ENCODE measurements around the gene MAU2. TPM values are rescaled to one million over a fixed set of nuclear protein-coding genes. Genes with fewer than 3 reads are reported as not detected.

The MAU2 gene
- total and polyA plus RNA-seq, 2 experiments from 2014 or later = 18.9 to 62.2 TPM

DNA sequence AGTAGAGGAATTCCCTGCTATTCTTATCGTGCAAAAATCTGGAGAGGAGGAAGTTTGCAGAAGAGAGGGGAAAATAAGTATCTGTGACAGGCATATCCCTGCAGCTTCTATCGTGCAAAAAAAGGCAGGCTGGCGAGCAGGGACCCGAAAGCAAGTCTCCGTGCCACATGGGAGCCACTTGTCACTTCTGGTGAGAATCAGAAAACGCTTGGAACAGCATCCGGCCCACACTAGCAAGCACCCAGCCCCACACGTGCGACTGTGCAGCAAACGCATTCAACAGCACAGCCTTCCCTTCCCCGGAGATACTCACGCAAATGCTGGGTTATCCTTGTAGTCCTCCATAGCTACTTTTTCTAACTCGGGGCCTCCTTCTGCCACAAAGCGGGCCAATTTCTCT is 17.2 kb upstream of the MAU2 start:
- H4K20me1 ChIP-seq (replicated peaks; ENCODE audit: insufficient read depth) = 0 out of 2 replicates have a peak, but pooled peaks cover 3% of the 10 kb centered on the region
- Mint-ChIP-seq H3K9me3 (no peaks in the 10 kb centered on the region), H3K4me1 (no peaks in the 10 kb centered on the region), H3K4me3 (no peak overlapping the region), H3K27me3 (ENCODE audit: insufficient read depth, low read depth, poor library complexity) (peaks cover 2% of the 10 kb centered on the region), H3K27ac (no peak overlapping the region), H3K36me3 (ENCODE audit: low read depth) (peaks cover 31% of the 10 kb centered on the region)
- peaks cover 3% of the 10 kb centered on the region for H3K36me3 ChIP-seq (ENCODE audit: insufficient read depth)
- DNase-seq (ENCODE audit: low spot score) = no peak
- TF ChIP-seq, protein P1, sequence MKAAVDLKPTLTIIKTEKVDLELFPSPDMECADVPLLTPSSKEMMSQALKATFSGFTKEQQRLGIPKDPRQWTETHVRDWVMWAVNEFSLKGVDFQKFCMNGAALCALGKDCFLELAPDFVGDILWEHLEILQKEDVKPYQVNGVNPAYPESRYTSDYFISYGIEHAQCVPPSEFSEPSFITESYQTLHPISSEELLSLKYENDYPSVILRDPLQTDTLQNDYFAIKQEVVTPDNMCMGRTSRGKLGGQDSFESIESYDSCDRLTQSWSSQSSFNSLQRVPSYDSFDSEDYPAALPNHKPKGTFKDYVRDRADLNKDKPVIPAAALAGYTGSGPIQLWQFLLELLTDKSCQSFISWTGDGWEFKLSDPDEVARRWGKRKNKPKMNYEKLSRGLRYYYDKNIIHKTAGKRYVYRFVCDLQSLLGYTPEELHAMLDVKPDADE (IDR thresholded peaks at IDR 0.05) = no peak
- TF ChIP-seq, protein P2, sequence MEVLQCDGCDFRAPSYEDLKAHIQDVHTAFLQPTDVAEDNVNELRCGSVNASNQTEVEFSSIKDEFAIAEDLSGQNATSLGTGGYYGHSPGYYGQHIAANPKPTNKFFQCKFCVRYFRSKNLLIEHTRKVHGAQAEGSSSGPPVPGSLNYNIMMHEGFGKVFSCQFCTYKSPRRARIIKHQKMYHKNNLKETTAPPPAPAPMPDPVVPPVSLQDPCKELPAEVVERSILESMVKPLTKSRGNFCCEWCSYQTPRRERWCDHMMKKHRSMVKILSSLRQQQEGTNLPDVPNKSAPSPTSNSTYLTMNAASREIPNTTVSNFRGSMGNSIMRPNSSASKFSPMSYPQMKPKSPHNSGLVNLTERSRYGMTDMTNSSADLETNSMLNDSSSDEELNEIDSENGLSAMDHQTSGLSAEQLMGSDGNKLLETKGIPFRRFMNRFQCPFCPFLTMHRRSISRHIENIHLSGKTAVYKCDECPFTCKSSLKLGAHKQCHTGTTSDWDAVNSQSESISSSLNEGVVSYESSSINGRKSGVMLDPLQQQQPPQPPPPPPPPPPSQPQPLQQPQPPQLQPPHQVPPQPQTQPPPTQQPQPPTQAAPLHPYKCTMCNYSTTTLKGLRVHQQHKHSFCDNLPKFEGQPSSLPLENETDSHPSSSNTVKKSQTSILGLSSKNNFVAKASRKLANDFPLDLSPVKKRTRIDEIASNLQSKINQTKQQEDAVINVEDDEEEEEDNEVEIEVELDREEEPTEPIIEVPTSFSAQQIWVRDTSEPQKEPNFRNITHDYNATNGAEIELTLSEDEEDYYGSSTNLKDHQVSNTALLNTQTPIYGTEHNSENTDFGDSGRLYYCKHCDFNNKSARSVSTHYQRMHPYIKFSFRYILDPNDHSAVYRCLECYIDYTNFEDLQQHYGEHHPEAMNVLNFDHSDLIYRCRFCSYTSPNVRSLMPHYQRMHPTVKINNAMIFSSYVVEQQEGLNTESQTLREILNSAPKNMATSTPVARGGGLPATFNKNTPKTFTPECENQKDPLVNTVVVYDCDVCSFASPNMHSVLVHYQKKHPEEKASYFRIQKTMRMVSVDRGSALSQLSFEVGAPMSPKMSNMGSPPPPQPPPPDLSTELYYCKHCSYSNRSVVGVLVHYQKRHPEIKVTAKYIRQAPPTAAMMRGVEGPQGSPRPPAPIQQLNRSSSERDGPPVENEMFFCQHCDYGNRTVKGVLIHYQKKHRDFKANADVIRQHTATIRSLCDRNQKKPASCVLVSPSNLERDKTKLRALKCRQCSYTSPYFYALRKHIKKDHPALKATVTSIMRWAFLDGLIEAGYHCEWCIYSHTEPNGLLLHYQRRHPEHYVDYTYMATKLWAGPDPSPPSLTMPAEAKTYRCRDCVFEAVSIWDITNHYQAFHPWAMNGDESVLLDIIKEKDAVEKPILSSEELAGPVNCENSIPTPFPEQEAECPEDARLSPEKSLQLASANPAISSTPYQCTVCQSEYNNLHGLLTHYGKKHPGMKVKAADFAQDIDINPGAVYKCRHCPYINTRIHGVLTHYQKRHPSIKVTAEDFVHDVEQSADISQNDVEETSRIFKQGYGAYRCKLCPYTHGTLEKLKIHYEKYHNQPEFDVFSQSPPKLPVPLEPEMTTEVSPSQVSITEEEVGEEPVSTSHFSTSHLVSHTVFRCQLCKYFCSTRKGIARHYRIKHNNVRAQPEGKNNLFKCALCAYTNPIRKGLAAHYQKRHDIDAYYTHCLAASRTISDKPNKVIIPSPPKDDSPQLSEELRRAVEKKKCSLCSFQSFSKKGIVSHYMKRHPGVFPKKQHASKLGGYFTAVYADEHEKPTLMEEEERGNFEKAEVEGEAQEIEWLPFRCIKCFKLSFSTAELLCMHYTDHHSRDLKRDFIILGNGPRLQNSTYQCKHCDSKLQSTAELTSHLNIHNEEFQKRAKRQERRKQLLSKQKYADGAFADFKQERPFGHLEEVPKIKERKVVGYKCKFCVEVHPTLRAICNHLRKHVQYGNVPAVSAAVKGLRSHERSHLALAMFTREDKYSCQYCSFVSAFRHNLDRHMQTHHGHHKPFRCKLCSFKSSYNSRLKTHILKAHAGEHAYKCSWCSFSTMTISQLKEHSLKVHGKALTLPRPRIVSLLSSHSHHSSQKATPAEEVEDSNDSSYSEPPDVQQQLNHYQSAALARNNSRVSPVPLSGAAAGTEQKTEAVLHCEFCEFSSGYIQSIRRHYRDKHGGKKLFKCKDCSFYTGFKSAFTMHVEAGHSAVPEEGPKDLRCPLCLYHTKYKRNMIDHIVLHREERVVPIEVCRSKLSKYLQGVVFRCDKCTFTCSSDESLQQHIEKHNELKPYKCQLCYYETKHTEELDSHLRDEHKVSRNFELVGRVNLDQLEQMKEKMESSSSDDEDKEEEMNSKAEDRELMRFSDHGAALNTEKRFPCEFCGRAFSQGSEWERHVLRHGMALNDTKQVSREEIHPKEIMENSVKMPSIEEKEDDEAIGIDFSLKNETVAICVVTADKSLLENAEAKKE (CRISPR knock-in tag; IDR thresholded peaks at IDR 0.05) = no peak
- TF ChIP-seq ZNF114 (CRISPR knock-in tag; IDR thresholded peaks at IDR 0.05) (no peak), CREB1 (CRISPR knock-in tag; IDR thresholded peaks at IDR 0.05; ENCODE audit: low read depth) (no peak), EZH2phosphoT487 (IDR thresholded peaks at IDR 0.05; ENCODE audit: unreplicated experiment) (no peak), POLR2AphosphoS5 (IDR thresholded peaks at IDR 0.05; ENCODE audit: low read depth) (no peak), NANOG (IDR thresholded peaks at IDR 0.05; ENCODE audit: borderline replicate concordance) (no peak), JUNB (IDR thresholded peaks at IDR 0.05; ENCODE audit: unreplicated experiment) (no peak), STAT1 (IDR thresholded peaks at IDR 0.05; ENCODE audit: unreplicated experiment) (no peak), ZNF331 (CRISPR knock-in tag; IDR thresholded peaks at IDR 0.05; ENCODE audit: low read depth) (no peak), EZH2 (IDR thresholded peaks at IDR 0.05; ENCODE audit: low read depth, unreplicated experiment) (no peak)
- TF ChIP-seq, protein P3, sequence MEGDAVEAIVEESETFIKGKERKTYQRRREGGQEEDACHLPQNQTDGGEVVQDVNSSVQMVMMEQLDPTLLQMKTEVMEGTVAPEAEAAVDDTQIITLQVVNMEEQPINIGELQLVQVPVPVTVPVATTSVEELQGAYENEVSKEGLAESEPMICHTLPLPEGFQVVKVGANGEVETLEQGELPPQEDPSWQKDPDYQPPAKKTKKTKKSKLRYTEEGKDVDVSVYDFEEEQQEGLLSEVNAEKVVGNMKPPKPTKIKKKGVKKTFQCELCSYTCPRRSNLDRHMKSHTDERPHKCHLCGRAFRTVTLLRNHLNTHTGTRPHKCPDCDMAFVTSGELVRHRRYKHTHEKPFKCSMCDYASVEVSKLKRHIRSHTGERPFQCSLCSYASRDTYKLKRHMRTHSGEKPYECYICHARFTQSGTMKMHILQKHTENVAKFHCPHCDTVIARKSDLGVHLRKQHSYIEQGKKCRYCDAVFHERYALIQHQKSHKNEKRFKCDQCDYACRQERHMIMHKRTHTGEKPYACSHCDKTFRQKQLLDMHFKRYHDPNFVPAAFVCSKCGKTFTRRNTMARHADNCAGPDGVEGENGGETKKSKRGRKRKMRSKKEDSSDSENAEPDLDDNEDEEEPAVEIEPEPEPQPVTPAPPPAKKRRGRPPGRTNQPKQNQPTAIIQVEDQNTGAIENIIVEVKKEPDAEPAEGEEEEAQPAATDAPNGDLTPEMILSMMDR (conservative IDR thresholded peaks at IDR 0.05; ENCODE audit: low read depth in 2 of 2) = no peak
- TF ChIP-seq, protein P4, sequence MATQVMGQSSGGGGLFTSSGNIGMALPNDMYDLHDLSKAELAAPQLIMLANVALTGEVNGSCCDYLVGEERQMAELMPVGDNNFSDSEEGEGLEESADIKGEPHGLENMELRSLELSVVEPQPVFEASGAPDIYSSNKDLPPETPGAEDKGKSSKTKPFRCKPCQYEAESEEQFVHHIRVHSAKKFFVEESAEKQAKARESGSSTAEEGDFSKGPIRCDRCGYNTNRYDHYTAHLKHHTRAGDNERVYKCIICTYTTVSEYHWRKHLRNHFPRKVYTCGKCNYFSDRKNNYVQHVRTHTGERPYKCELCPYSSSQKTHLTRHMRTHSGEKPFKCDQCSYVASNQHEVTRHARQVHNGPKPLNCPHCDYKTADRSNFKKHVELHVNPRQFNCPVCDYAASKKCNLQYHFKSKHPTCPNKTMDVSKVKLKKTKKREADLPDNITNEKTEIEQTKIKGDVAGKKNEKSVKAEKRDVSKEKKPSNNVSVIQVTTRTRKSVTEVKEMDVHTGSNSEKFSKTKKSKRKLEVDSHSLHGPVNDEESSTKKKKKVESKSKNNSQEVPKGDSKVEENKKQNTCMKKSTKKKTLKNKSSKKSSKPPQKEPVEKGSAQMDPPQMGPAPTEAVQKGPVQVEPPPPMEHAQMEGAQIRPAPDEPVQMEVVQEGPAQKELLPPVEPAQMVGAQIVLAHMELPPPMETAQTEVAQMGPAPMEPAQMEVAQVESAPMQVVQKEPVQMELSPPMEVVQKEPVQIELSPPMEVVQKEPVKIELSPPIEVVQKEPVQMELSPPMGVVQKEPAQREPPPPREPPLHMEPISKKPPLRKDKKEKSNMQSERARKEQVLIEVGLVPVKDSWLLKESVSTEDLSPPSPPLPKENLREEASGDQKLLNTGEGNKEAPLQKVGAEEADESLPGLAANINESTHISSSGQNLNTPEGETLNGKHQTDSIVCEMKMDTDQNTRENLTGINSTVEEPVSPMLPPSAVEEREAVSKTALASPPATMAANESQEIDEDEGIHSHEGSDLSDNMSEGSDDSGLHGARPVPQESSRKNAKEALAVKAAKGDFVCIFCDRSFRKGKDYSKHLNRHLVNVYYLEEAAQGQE (IDR thresholded peaks at IDR 0.05; ENCODE audit: unreplicated experiment) = no peak
- no peaks in the 10 kb centered on the region for H3K79me2 ChIP-seq (replicated peaks; ENCODE audit: insufficient read depth)
- H2AFZ ChIP-seq = no peak overlapping the region
- 0 out of 2 replicates have a peak, but pooled peaks cover 2% of the 10 kb centered on the region for H3F3A ChIP-seq (replicated peaks; ENCODE audit: low read depth)
- no peak overlapping the region for H3K4me3 ChIP-seq
- H3K27ac ChIP-seq (ENCODE audit: low read depth) = no peak overlapping the region
- H3K4me1 ChIP-seq (ENCODE audit: insufficient read depth) = no peaks in the 10 kb centered on the region
- no peak overlapping the region for H3K4me2 ChIP-seq
- no peak for ATAC-seq
- H3K9me2 ChIP-seq (ENCODE audit: insufficient read depth) = no peaks in the 10 kb centered on the region
- H3K27me3 ChIP-seq (ENCODE audit: insufficient read depth) = no peaks in the 10 kb centered on the region
